Stimulated activated naive CD8-positive, alpha-beta T cell treated with anti-CD3 and anti-CD28 coated beads, Interleukin-15, Interleukin-2, amounts not matched to agents 100 ng/mL and 50 ng/mL, for 24 hours (primary cell): ENCODE data around the gene NMNAT1.
"Not testable (repeated sequence)": the region's sequence is repeated elsewhere in the genome, so short reads cannot be mapped to it uniquely, and the experiment has no call there.

ENCODE experiments used
- H3K27ac Mint-ChIP-seq: one replicate; pipeline ENCODE4 v1.8.0; 2021; ENCODE audit warnings: mild to moderate bottlenecking, mixed read lengths
- H3K27me3 Mint-ChIP-seq: one replicate; pipeline ENCODE4 v1.8.0; 2021; ENCODE audit warnings: mixed read lengths
- H3K36me3 Mint-ChIP-seq: one replicate; pipeline ENCODE4 v1.8.0; 2021; ENCODE audit warnings: low read depth, mixed read lengths
- H3K4me1 Mint-ChIP-seq: one replicate; pipeline ENCODE4 v1.8.0; 2021; ENCODE audit warnings: low read depth, mixed read lengths
- H3K4me3 Mint-ChIP-seq: one replicate; pipeline ENCODE4 v1.8.0; 2021; ENCODE audit warnings: mild to moderate bottlenecking, mixed read lengths
- H3K9me3 Mint-ChIP-seq: one replicate; pipeline ENCODE4 v1.8.0; 2021; ENCODE audit warnings: mixed read lengths

Gene NMNAT1

GRCh38 chr1:9960706-9961562 is 17.7 kb downstream of the NMNAT1 start:
- Mint-ChIP-seq H3K27me3 (no peaks in the 10 kb centered on the region), H3K4me1 (no peaks in the 10 kb centered on the region), H3K4me3 (no peak overlapping the region), H3K27ac (no peak overlapping the region), H3K36me3 (peaks cover 3% of the 10 kb centered on the region), H3K9me3 (no peaks in the 10 kb centered on the region)

- no peak overlapping the region for H3K27ac Mint-ChIP-seq
- no peak overlapping the region for H3K4me3 Mint-ChIP-seq
- no peaks in the 10 kb centered on the region for H3K4me1 Mint-ChIP-seq
- H3K9me3 Mint-ChIP-seq = no peaks in the 10 kb centered on the region
- H3K27me3 Mint-ChIP-seq = no peaks in the 10 kb centered on the region
- H3K36me3 Mint-ChIP-seq = peaks cover 15% of the 10 kb centered on the region
Observed at GRCh38 chr1:9984253-9984652, 41.0 kb downstream of the NMNAT1 start.

- H3K36me3 Mint-ChIP-seq = peaks cover 15% of the 10 kb centered on the region
- no peak overlapping the region for H3K27ac Mint-ChIP-seq
- no peaks in the 10 kb centered on the region for H3K4me1 Mint-ChIP-seq
- no peak overlapping the region for H3K4me3 Mint-ChIP-seq
- H3K27me3 Mint-ChIP-seq = no peaks in the 10 kb centered on the region
- H3K9me3 Mint-ChIP-seq = no peaks in the 10 kb centered on the region
Observed at GRCh38 chr1:9985001-9985400, 41.7 kb downstream of the NMNAT1 start.

- peaks cover 9% of the 10 kb centered on the region for H3K27me3 Mint-ChIP-seq
- no peak overlapping the region for H3K27ac Mint-ChIP-seq
- H3K4me3 Mint-ChIP-seq = no peak overlapping the region
- peaks cover 4% of the 10 kb centered on the region for H3K36me3 Mint-ChIP-seq
- no peaks in the 10 kb centered on the region for H3K4me1 Mint-ChIP-seq
- no peaks in the 10 kb centered on the region for H3K9me3 Mint-ChIP-seq
Observed at GRCh38 chr1:9989773-9990172, 46.5 kb downstream of the NMNAT1 start.

- no peaks in the 10 kb centered on the region for H3K4me1 Mint-ChIP-seq
- H3K4me3 Mint-ChIP-seq = no peak overlapping the region
- peaks cover 9% of the 10 kb centered on the region for H3K27me3 Mint-ChIP-seq
- no peaks in the 10 kb centered on the region for H3K9me3 Mint-ChIP-seq
- H3K36me3 Mint-ChIP-seq = no peaks in the 10 kb centered on the region
- H3K27ac Mint-ChIP-seq = no peak overlapping the region
Observed at GRCh38 chr1:9990944-9991343, 47.7 kb downstream of the NMNAT1 start.

GRCh38 chr1:9992910-9993309 is 49.6 kb downstream of the NMNAT1 start:
- Mint-ChIP-seq H3K4me1 (peaks cover 6% of the 10 kb centered on the region), H3K27me3 (peaks cover 17% of the 10 kb centered on the region), H3K4me3 (no peak overlapping the region), H3K36me3 (no peaks in the 10 kb centered on the region), H3K27ac (no peak overlapping the region), H3K9me3 (no peaks in the 10 kb centered on the region)

GRCh38 chr1:9993561-9994075 is 50.3 kb downstream of the NMNAT1 start:
- Mint-ChIP-seq H3K9me3 (peaks cover under 1% of the 10 kb centered on the region), H3K27me3 (peaks cover 23% of the 10 kb centered on the region), H3K4me3 (no peak overlapping the region), H3K36me3 (no peaks in the 10 kb centered on the region), H3K27ac (no peak overlapping the region), H3K4me1 (peaks cover 8% of the 10 kb centered on the region)

GRCh38 chr1:9996624-9997582 is 53.6 kb downstream of the NMNAT1 start, which contains the start of gene RBP7:
Gene RBP7 (plus strand): TSS chr1:9997228. CDS start chr1:9997259, 31 bp downstream.
- Mint-ChIP-seq H3K27me3 (peaks cover 35% of the 10 kb centered on the region), H3K4me1 (peaks cover 8% of the 10 kb centered on the region), H3K4me3 (peak within 1 kb of the TSS; percentile 75), H3K9me3 (peaks cover 4% of the 10 kb centered on the region), H3K36me3 (no peaks in the 10 kb centered on the region), H3K27ac (no peak within 1 kb of the TSS)

GRCh38 chr1:10001016-10001665 is 57.9 kb downstream of the NMNAT1 start:
- Mint-ChIP-seq H3K36me3 (no peaks in the 10 kb centered on the region), H3K4me3 (no peak overlapping the region), H3K9me3 (peaks cover 4% of the 10 kb centered on the region), H3K27ac (no peak overlapping the region), H3K27me3 (peaks cover 34% of the 10 kb centered on the region), H3K4me1 (peaks cover 8% of the 10 kb centered on the region)

- not testable (repeated sequence) for H3K4me1 Mint-ChIP-seq, H3K9me3 Mint-ChIP-seq, H3K27ac Mint-ChIP-seq, H3K4me3 Mint-ChIP-seq, H3K36me3 Mint-ChIP-seq
- peaks cover 14% of the 10 kb centered on the region for H3K27me3 Mint-ChIP-seq
Observed at GRCh38 chr1:10005248-10005647, 62.0 kb downstream of the NMNAT1 start.

GRCh38 chr1:10007169-10007568 is 63.9 kb downstream of the NMNAT1 start:
- H3K27me3 Mint-ChIP-seq = peaks cover 8% of the 10 kb centered on the region
- H3K9me3 Mint-ChIP-seq = no peaks in the 10 kb centered on the region
- H3K4me1 Mint-ChIP-seq = no peaks in the 10 kb centered on the region
- no peak overlapping the region for H3K27ac Mint-ChIP-seq
- H3K4me3 Mint-ChIP-seq = no peak overlapping the region
- no peaks in the 10 kb centered on the region for H3K36me3 Mint-ChIP-seq

GRCh38 chr1:10014016-10014415 is 70.7 kb downstream of the NMNAT1 start:
- Mint-ChIP-seq H3K27ac (no peak overlapping the region), H3K4me1 (no peaks in the 10 kb centered on the region), H3K36me3 (no peaks in the 10 kb centered on the region), H3K4me3 (no peak overlapping the region), H3K27me3 (peaks cover 2% of the 10 kb centered on the region), H3K9me3 (no peaks in the 10 kb centered on the region)

- H3K36me3 Mint-ChIP-seq = no peaks in the 10 kb centered on the region
- H3K4me3 Mint-ChIP-seq = no peak overlapping the region
- no peaks in the 10 kb centered on the region for H3K9me3 Mint-ChIP-seq
- peaks cover 2% of the 10 kb centered on the region for H3K27me3 Mint-ChIP-seq
- no peaks in the 10 kb centered on the region for H3K4me1 Mint-ChIP-seq
- no peak overlapping the region for H3K27ac Mint-ChIP-seq
Observed at GRCh38 chr1:10019561-10019960, 76.3 kb downstream of the NMNAT1 start.

- Mint-ChIP-seq H3K27me3 (peaks cover 2% of the 10 kb centered on the region), H3K4me3 (no peak overlapping the region), H3K36me3 (no peaks in the 10 kb centered on the region), H3K9me3 (no peaks in the 10 kb centered on the region), H3K4me1 (no peaks in the 10 kb centered on the region), H3K27ac (no peak overlapping the region)
Observed at GRCh38 chr1:10020086-10020485, 76.8 kb downstream of the NMNAT1 start.
